ENCODE measurements around the gene ADORA2B. TPM values are rescaled to one million over a fixed set of nuclear protein-coding genes. Genes with fewer than 3 reads are reported as not detected.

The ADORA2B gene
- total RNA-seq (2014; rRNA removed; shearing (Covaris generic)), result 42.8 and 49.8 TPM in 2 replicates

DNA sequence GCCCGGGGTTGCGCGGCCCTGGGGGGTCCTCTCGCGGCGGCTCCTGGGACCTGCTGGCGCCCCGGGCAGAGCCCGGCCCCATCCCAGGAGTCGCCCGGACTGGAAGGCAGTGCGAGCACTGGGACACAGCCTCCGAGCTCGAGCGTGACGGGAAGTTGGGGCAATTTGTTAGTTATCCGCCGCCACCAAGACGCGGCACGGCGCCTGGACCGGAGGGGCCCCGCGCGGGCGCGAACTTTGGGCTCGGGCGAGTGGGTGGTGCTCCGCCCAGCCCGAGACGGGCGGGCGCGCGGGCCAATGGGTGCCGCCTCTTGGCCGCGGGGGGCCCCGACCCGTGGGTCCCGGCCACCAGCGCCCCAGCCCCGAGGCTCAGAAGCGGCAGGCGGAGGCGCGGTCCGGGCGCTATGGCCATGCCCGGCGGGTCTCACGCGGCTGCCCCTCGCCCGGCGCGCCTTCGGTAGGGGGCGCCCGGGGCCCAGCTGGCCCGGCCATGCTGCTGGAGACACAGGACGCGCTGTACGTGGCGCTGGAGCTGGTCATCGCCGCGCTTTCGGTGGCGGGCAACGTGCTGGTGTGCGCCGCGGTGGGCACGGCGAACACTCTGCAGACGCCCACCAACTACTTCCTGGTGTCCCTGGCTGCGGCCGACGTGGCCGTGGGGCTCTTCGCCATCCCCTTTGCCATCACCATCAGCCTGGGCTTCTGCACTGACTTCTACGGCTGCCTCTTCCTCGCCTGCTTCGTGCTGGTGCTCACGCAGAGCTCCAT is at the start of gene ADORA2B:
Gene ADORA2B (plus strand): TSS at position 372 of the 768 bp plus-strand sequence. CDS start 119 bp downstream, at position 491.

DNA sequence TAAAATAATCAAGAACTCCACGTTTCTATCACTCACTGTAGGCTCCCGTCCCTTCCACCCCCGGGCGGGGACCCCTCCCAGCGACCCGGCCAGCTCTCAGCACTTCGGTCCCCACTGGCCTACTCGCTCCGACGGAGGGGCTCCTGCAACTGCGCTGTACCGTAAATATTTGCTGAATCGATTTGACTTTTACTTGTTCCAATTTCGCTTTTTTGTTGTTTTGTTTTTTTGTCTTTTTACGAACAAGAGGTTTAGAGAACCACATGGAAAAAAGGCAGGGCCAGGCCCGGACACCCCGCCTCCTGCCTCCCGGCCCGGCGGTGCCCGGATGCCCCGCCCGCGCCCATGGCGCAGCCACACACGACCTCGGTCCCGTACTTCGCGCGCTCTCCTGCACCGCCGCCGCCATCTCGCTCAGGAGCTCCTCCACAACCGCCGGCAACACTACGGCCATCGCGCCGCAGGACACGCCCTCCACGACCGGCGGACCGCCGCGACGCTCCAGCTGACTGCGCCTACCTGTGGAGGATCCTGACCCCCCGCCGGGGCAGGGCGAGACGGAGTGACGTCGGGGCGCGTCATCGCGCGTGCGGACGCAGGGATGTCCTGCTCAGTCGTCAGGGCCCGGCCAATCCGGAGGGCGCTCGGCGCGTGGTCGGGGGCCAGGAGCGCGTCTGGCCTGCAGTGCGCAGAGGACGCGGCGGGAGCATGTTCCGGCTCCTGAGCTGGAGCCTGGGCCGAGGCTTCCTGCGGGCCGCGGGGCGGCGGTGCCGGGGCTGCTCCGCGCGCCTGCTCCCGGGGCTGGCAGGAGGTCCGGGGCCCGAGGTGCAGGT is 54.4 kb downstream of the ADORA2B start, which contains the start of the genes TTC19 and ZSWIM7:
Gene TTC19 (plus strand): TSS at position 684 of the 833 bp plus-strand sequence. CDS start 25 bp downstream, at position 709.
Gene ZSWIM7 (minus strand): TSS at position 564 of the 833 bp plus-strand sequence. CDS start 110 bp downstream, at position 454.

Other genes starting within 250 kb of the ADORA2B start
- 53.0 and 55.5 TPM in 2 replicates for gene ZNF286A, start 245.4 kb upstream of the ADORA2B start, total RNA-seq (2014; rRNA removed; shearing (Covaris generic))
- not detected in 2 replicates for gene TBC1D26, start 212.8 kb upstream of the ADORA2B start, total RNA-seq (2014; rRNA removed; shearing (Covaris generic))
- gene ZSWIM7, start 54.6 kb downstream of the ADORA2B start, total RNA-seq (2014; rRNA removed; shearing (Covaris generic)), result 27.9 and 31.7 TPM in 2 replicates
- gene TTC19, start 54.7 kb downstream of the ADORA2B start, total RNA-seq (2014; rRNA removed; shearing (Covaris generic)), result 149 and 268 TPM in 2 replicates